Measurements from ENCODE around the gene FBXO30.
A peak's percentile ranks its signal among the peaks of the same experiment; 100 is the strongest.

Gene FBXO30, protein sequence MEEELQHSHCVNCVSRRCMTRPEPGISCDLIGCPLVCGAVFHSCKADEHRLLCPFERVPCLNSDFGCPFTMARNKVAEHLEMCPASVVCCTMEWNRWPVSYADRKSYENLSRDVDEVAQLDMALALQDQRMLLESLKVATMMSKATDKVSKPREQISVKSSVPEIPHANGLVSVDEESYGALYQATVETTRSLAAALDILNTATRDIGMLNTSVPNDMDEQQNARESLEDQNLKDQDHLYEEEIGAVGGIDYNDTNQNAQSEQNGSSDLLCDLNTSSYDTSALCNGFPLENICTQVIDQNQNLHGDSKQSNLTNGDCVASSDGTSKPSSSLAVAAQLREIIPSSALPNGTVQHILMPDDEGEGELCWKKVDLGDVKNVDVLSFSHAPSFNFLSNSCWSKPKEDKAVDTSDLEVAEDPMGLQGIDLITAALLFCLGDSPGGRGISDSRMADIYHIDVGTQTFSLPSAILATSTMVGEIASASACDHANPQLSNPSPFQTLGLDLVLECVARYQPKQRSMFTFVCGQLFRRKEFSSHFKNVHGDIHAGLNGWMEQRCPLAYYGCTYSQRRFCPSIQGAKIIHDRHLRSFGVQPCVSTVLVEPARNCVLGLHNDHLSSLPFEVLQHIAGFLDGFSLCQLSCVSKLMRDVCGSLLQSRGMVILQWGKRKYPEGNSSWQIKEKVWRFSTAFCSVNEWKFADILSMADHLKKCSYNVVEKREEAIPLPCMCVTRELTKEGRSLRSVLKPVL

DNA sequence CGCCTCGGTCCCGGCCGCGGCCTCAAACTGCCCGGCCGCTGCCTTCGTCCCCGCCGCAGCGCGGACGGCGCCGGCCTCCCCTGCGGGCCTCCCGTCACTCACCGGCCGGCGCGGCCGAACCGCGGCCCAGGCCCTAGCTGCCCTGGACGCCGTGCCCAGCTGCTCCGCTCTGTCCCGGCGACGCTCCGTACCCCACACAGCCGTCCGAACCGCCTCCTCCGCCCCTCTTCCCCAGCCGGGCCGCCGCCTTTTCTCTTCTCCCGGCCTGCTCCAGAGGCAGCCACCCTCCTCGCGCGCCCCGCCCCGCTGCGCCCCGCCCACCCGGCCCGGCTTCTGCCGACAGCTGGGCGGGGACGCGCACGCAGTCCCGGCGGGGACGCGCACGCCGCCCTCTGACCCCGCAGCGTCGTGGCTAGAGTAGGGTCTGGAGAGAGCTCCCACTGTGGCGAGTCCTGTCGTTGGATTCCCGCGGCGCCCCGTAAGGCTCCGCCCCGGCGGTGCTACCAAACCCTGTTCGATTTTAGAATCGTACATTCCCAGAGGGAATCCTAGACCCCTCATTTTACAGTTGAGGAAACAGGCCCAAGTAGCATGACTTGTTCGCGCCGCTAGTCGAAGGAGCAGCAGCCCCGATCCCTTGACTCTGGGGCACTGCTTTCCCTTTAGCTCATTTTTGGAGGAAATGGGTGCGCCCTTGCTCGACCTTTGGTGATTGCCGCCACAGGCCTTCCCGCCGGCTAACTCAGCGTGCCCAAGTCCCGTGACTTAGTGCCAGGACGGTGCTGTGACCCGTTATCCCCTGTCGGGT, at the start of gene FBXO30:
Gene FBXO30, minus strand, starts transcription at position 295 of the 808 bp plus-strand sequence. CDS start 8,390 bp downstream, outside the sequence.
- TF ChIP-seq, protein P1, sequence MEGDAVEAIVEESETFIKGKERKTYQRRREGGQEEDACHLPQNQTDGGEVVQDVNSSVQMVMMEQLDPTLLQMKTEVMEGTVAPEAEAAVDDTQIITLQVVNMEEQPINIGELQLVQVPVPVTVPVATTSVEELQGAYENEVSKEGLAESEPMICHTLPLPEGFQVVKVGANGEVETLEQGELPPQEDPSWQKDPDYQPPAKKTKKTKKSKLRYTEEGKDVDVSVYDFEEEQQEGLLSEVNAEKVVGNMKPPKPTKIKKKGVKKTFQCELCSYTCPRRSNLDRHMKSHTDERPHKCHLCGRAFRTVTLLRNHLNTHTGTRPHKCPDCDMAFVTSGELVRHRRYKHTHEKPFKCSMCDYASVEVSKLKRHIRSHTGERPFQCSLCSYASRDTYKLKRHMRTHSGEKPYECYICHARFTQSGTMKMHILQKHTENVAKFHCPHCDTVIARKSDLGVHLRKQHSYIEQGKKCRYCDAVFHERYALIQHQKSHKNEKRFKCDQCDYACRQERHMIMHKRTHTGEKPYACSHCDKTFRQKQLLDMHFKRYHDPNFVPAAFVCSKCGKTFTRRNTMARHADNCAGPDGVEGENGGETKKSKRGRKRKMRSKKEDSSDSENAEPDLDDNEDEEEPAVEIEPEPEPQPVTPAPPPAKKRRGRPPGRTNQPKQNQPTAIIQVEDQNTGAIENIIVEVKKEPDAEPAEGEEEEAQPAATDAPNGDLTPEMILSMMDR (IDR thresholded peaks at IDR 0.05; ENCODE audit: low read depth, low read length, missing control alignments): peak; percentile 29
- H3K4me3 ChIP-seq (ENCODE audit: low read depth, low read length): peak within 1 kb of the TSS; percentile 98

GRCh38 chr6:145863988-145864616, 49.5 kb upstream of the FBXO30 start:
- H3K4me3 ChIP-seq (ENCODE audit: low read depth, low read length): no peak overlapping the region
- DNase-seq (ENCODE audit: low read depth): no peak
- TF ChIP-seq, protein P1 (IDR thresholded peaks at IDR 0.05; ENCODE audit: low read depth, low read length, missing control alignments): no peak

More for the DNA sequence above, at the start of gene FBXO30:
- DNase-seq (ENCODE audit: low read depth): peak; percentile 60

DNA sequence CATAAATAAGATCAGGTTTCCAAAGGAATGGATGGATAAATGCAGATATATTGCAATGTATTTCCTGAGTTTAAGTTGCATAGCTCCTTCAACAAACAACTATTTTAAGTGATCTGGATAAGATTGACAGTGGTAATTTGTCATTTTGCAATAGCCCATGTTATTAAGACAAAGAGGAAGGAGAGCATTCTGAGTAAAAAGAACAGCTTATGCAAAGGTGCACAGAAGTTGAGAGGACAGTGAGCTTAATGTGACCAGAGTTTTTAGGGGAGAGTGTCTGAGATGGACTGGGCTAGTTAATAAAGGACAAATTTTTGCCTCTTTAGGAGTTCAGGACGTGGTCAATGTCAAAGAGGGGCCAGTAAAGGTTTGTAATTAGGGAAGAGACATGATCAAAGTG, 48.8 kb upstream of the FBXO30 start:
- TF ChIP-seq, protein P1 (IDR thresholded peaks at IDR 0.05; ENCODE audit: low read depth, low read length, missing control alignments): no peak
- no peak for DNase-seq (ENCODE audit: low read depth)
- H3K4me3 ChIP-seq (ENCODE audit: low read depth, low read length): no peak overlapping the region

DNA sequence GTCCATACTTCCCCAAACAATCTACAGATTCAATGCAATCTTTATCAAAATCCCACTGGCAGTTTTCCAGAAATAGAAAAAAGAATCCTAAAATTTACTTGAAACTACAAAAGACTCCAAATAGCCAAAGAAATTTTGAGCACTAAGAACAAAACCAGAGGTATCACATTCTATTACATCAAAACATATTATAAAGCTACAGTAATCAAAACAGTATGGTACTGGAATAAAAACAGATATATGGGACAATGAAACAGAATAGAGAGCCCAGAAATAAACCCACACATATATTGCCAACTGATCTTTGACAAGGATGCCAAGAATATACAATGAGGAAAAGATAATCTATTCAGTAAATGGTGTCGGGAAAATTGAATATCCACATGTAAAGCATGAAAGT, 46.0 kb upstream of the FBXO30 start:
- DNase-seq (ENCODE audit: low read depth): no peak
- TF ChIP-seq, protein P1 (IDR thresholded peaks at IDR 0.05; ENCODE audit: low read depth, low read length, missing control alignments): no peak
- H3K4me3 ChIP-seq (ENCODE audit: low read depth, low read length): no peak overlapping the region

GRCh38 chr6:145850671-145851070, 36.1 kb upstream of the FBXO30 start:
- H3K4me3 ChIP-seq (ENCODE audit: low read depth, low read length): no peak overlapping the region
- DNase-seq (ENCODE audit: low read depth): no peak
- TF ChIP-seq, protein P1 (IDR thresholded peaks at IDR 0.05; ENCODE audit: low read depth, low read length, missing control alignments): no peak

DNA sequence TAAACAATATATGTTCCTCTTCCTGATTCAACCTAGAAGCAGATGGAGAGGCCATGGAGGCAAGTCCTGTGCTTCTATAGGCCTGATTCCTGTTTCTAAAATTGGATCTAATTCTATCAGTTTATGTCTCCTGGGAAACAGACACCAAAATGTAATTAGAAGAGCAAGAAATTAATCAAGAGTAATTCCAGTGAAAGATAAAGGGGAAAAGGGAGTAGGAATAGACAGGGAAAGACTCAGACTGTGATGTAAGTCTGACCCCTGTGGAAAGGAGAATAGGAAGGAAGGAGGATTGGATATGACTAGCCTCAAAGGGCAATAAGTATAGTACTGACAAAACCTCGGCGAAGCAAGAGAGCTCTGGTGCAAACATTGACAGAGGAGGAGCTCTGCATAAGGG, 33.9 kb upstream of the FBXO30 start:
- TF ChIP-seq, protein P1 (IDR thresholded peaks at IDR 0.05; ENCODE audit: low read depth, low read length, missing control alignments): no peak
- DNase-seq (ENCODE audit: low read depth): no peak
- H3K4me3 ChIP-seq (ENCODE audit: low read depth, low read length): no peak overlapping the region
